ENCODE measurements around the gene SLC16A13. TPM values are rescaled to one million over a fixed set of nuclear protein-coding genes. Genes with fewer than 3 reads are reported as not detected.

SLC16A13 gene
- 0.85 and 1.1 TPM in 2 replicates for total RNA-seq

GRCh38 chr17:7035591-7036368, at the start of gene SLC16A13:
SLC16A13 (plus strand) TSS chr17:7036015; CDS start chr17:7036383, 368 bp downstream.

GRCh38 chr17:6995500-6996255, 40.1 kb upstream of the SLC16A13 start, which contains the start of gene ALOX12:
ALOX12 (plus strand) TSS chr17:6996049; CDS start chr17:6996118, 69 bp downstream.

GRCh38 chr17:7022781-7023571, 12.8 kb upstream of the SLC16A13 start, which contains the start of gene BCL6B:
BCL6B (plus strand) TSS chr17:7023050; CDS start chr17:7023672, 622 bp downstream.

GRCh38 chr17:7043497-7044198, 7.8 kb downstream of the SLC16A13 start, which contains the start of gene SLC16A11:
SLC16A11 (minus strand) TSS chr17:7044092; CDS start chr17:7043513, 579 bp downstream.

GRCh38 chr17:7079581-7080455, 44.0 kb downstream of the SLC16A13 start, which contains the start of gene CLEC10A:
CLEC10A (minus strand) TSS chr17:7080251; CDS start chr17:7078812, 1,439 bp downstream.

Other genes with a start within 250 kb of the SLC16A13 start
- gene TEKT1, start 204.3 kb upstream of the SLC16A13 start, total RNA-seq = not detected in 2 replicates
- not detected in 2 replicates for gene ALOX12, start 40.0 kb upstream of the SLC16A13 start, total RNA-seq
- 88.2 and 97.8 TPM in 2 replicates for gene RNASEK, start 23.4 kb upstream of the SLC16A13 start, total RNA-seq
- 0.20 and 0.36 TPM in 2 replicates for gene BCL6B, start 13.0 kb upstream of the SLC16A13 start, total RNA-seq
- gene SLC16A11, start 8.1 kb downstream of the SLC16A13 start, total RNA-seq = 0.10 and 0.13 TPM in 2 replicates
- not detected in 2 replicates for gene CLEC10A, start 44.2 kb downstream of the SLC16A13 start, total RNA-seq
- not detected in 2 replicates for gene ASGR2, start 78.8 kb downstream of the SLC16A13 start, total RNA-seq
- gene ASGR1, start 143.4 kb downstream of the SLC16A13 start, total RNA-seq = 0.26 and 0.43 TPM in 2 replicates
- gene DLG4, start 183.8 kb downstream of the SLC16A13 start, total RNA-seq = 38.6 and 51.8 TPM in 2 replicates
- 253 and 331 TPM in 2 replicates for gene ACADVL, start 183.9 kb downstream of the SLC16A13 start, total RNA-seq
- gene DVL2, start 198.5 kb downstream of the SLC16A13 start, total RNA-seq = 57.9 and 79.4 TPM in 2 replicates
- gene PHF23, start 203.4 kb downstream of the SLC16A13 start, total RNA-seq = 36.2 and 41.9 TPM in 2 replicates
- gene GABARAP, start 206.4 kb downstream of the SLC16A13 start, total RNA-seq = 152 and 153 TPM in 2 replicates
- 71.7 and 85.0 TPM in 2 replicates for gene CTDNEP1, start 215.7 kb downstream of the SLC16A13 start, total RNA-seq
- gene ELP5, start 216.2 kb downstream of the SLC16A13 start, total RNA-seq = 23.6 and 23.8 TPM in 2 replicates
- 0.33 and 0.65 TPM in 2 replicates for gene CLDN7, start 226.5 kb downstream of the SLC16A13 start, total RNA-seq
- gene SLC2A4, start 245.7 kb downstream of the SLC16A13 start, total RNA-seq = 0.10 and 0.13 TPM in 2 replicates

Data from smooth muscle cell of the pulmonary artery (primary cell).